ENCODE measurements around the gene HAUS7. TPM values are rescaled to one million over a fixed set of nuclear protein-coding genes. Genes with fewer than 3 reads are reported as not detected.

The HAUS7 gene
- total RNA-seq, 1 donor from 2014 or later, result 62.7 TPM

- no peaks in the 10 kb centered on the region for H3K9me3 Mint-ChIP-seq
- H3K27me3 Mint-ChIP-seq (ENCODE audit: insufficient read depth), result peaks cover 2% of the 10 kb centered on the region
- intact Hi-C loops (cut with micrococcal nuclease), result no loop called here
- no peak for DNase-seq (ENCODE audit: low spot score)
- no peak overlapping the region for H3K4me3 Mint-ChIP-seq
- no peaks in the 10 kb centered on the region for H3K4me1 Mint-ChIP-seq (ENCODE audit: low read depth)
- no peaks in the 10 kb centered on the region for H3K36me3 Mint-ChIP-seq (ENCODE audit: low read depth)
- no peak overlapping the region for H3K27ac Mint-ChIP-seq
These were observed 26.7 kb downstream of the HAUS7 start for GRCh38 chrX:153443476-153444332.

- H3K4me3 Mint-ChIP-seq, result no peak overlapping the region
- H3K9me3 Mint-ChIP-seq, result no peaks in the 10 kb centered on the region
- intact Hi-C loops (cut with micrococcal nuclease), result no loop called here
- H3K27ac Mint-ChIP-seq, result no peak overlapping the region
- H3K27me3 Mint-ChIP-seq (ENCODE audit: insufficient read depth), result peaks cover 3% of the 10 kb centered on the region
- H3K36me3 Mint-ChIP-seq (ENCODE audit: low read depth), result no peaks in the 10 kb centered on the region
- DNase-seq (ENCODE audit: low spot score), result no peak
- H3K4me1 Mint-ChIP-seq (ENCODE audit: low read depth), result no peaks in the 10 kb centered on the region
These were observed 27.9 kb downstream of the HAUS7 start for GRCh38 chrX:153442463-153442862.

- Mint-ChIP-seq H3K27ac (no peak overlapping the region), H3K36me3 (ENCODE audit: low read depth) (no peaks in the 10 kb centered on the region), H3K4me1 (ENCODE audit: low read depth) (no peaks in the 10 kb centered on the region), H3K9me3 (no peaks in the 10 kb centered on the region), H3K27me3 (ENCODE audit: insufficient read depth) (peaks cover 3% of the 10 kb centered on the region), H3K4me3 (no peak overlapping the region)
- DNase-seq (ENCODE audit: low spot score), result no peak
- intact Hi-C loops (cut with micrococcal nuclease), result no loop called here
These were observed 28.4 kb downstream of the HAUS7 start for GRCh38 chrX:153441981-153442380.

- no peak for DNase-seq (ENCODE audit: low spot score)
- no peak overlapping the region for H3K4me3 Mint-ChIP-seq
- no peak overlapping the region for H3K27ac Mint-ChIP-seq
- peaks cover 3% of the 10 kb centered on the region for H3K27me3 Mint-ChIP-seq (ENCODE audit: insufficient read depth)
- no peaks in the 10 kb centered on the region for H3K36me3 Mint-ChIP-seq (ENCODE audit: low read depth)
- intact Hi-C loops (cut with micrococcal nuclease), result no loop called here
- no peaks in the 10 kb centered on the region for H3K4me1 Mint-ChIP-seq (ENCODE audit: low read depth)
- no peaks in the 10 kb centered on the region for H3K9me3 Mint-ChIP-seq
These were observed 29.1 kb downstream of the HAUS7 start for GRCh38 chrX:153441296-153441695.

GRCh38 chrX:153440556-153441135 is 29.7 kb downstream of the HAUS7 start:
- no peak for DNase-seq (ENCODE audit: low spot score)
- Mint-ChIP-seq H3K36me3 (ENCODE audit: low read depth) (no peaks in the 10 kb centered on the region), H3K9me3 (no peaks in the 10 kb centered on the region), H3K27me3 (ENCODE audit: insufficient read depth) (peaks cover 3% of the 10 kb centered on the region), H3K27ac (no peak overlapping the region), H3K4me3 (no peak overlapping the region), H3K4me1 (ENCODE audit: low read depth) (no peaks in the 10 kb centered on the region)
- intact Hi-C loops (cut with micrococcal nuclease), result no loop called here

- no peak for DNase-seq (ENCODE audit: low spot score)
- peaks cover 3% of the 10 kb centered on the region for H3K27me3 Mint-ChIP-seq (ENCODE audit: insufficient read depth)
- H3K4me1 Mint-ChIP-seq (ENCODE audit: low read depth), result no peaks in the 10 kb centered on the region
- no peaks in the 10 kb centered on the region for H3K9me3 Mint-ChIP-seq
- no peak overlapping the region for H3K27ac Mint-ChIP-seq
- intact Hi-C loops (cut with micrococcal nuclease), result no loop called here
- H3K4me3 Mint-ChIP-seq, result no peak overlapping the region
- H3K36me3 Mint-ChIP-seq (ENCODE audit: low read depth), result no peaks in the 10 kb centered on the region
These were observed 30.4 kb downstream of the HAUS7 start for GRCh38 chrX:153439977-153440376.

- H3K4me3 Mint-ChIP-seq, result no peak overlapping the region
- intact Hi-C loops (cut with micrococcal nuclease), result no loop called here
- no peaks in the 10 kb centered on the region for H3K4me1 Mint-ChIP-seq (ENCODE audit: low read depth)
- no peaks in the 10 kb centered on the region for H3K36me3 Mint-ChIP-seq (ENCODE audit: low read depth)
- no peak for DNase-seq (ENCODE audit: low spot score)
- no peak overlapping the region for H3K27ac Mint-ChIP-seq
- no peaks in the 10 kb centered on the region for H3K9me3 Mint-ChIP-seq
- H3K27me3 Mint-ChIP-seq (ENCODE audit: insufficient read depth), result peaks cover 3% of the 10 kb centered on the region
These were observed 31.8 kb downstream of the HAUS7 start for GRCh38 chrX:153438532-153438931.

- DNase-seq (ENCODE audit: low spot score), result no peak
- H3K27ac Mint-ChIP-seq, result no peak overlapping the region
- intact Hi-C loops (cut with micrococcal nuclease), result no loop called here
- H3K9me3 Mint-ChIP-seq, result no peaks in the 10 kb centered on the region
- H3K4me3 Mint-ChIP-seq, result no peak overlapping the region
- H3K36me3 Mint-ChIP-seq (ENCODE audit: low read depth), result no peaks in the 10 kb centered on the region
- peaks cover 3% of the 10 kb centered on the region for H3K27me3 Mint-ChIP-seq (ENCODE audit: insufficient read depth)
- no peaks in the 10 kb centered on the region for H3K4me1 Mint-ChIP-seq (ENCODE audit: low read depth)
These were observed 34.5 kb downstream of the HAUS7 start for GRCh38 chrX:153435845-153436244.

- intact Hi-C loops (cut with micrococcal nuclease), result no loop called here
These were observed 35.6 kb downstream of the HAUS7 start for GRCh38 chrX:153434801-153435200.

GRCh38 chrX:153433781-153434285 is 36.5 kb downstream of the HAUS7 start:
- intact Hi-C loops (cut with micrococcal nuclease), result no loop called here
- Mint-ChIP-seq H3K27me3 (ENCODE audit: insufficient read depth) (peaks cover 2% of the 10 kb centered on the region), H3K9me3 (no peaks in the 10 kb centered on the region), H3K36me3 (ENCODE audit: low read depth) (no peaks in the 10 kb centered on the region), H3K27ac (no peak overlapping the region), H3K4me3 (no peak overlapping the region), H3K4me1 (ENCODE audit: low read depth) (no peaks in the 10 kb centered on the region)
- DNase-seq (ENCODE audit: low spot score), result no peak

More at GRCh38 chrX:153434801-153435200, 35.6 kb downstream of the HAUS7 start:
- DNase-seq (ENCODE audit: low spot score), result no peak
- Mint-ChIP-seq H3K27ac (no peak overlapping the region), H3K27me3 (ENCODE audit: insufficient read depth) (peaks cover 2% of the 10 kb centered on the region), H3K4me1 (ENCODE audit: low read depth) (no peaks in the 10 kb centered on the region), H3K4me3 (no peak overlapping the region), H3K9me3 (no peaks in the 10 kb centered on the region), H3K36me3 (ENCODE audit: low read depth) (no peaks in the 10 kb centered on the region)

GRCh38 chrX:153433161-153433680 is 37.2 kb downstream of the HAUS7 start:
- Mint-ChIP-seq H3K4me3 (no peak overlapping the region), H3K27me3 (ENCODE audit: insufficient read depth) (no peaks in the 10 kb centered on the region), H3K4me1 (ENCODE audit: low read depth) (no peaks in the 10 kb centered on the region), H3K27ac (no peak overlapping the region), H3K36me3 (ENCODE audit: low read depth) (no peaks in the 10 kb centered on the region), H3K9me3 (no peaks in the 10 kb centered on the region)
- intact Hi-C loops (cut with micrococcal nuclease), result no loop called here
- DNase-seq (ENCODE audit: low spot score), result no peak

- intact Hi-C loops (cut with micrococcal nuclease), result no loop called here
- DNase-seq (ENCODE audit: low spot score), result no peak
- H3K4me1 Mint-ChIP-seq (ENCODE audit: low read depth), result no peaks in the 10 kb centered on the region
- no peaks in the 10 kb centered on the region for H3K27me3 Mint-ChIP-seq (ENCODE audit: insufficient read depth)
- H3K27ac Mint-ChIP-seq, result no peak overlapping the region
- no peaks in the 10 kb centered on the region for H3K9me3 Mint-ChIP-seq
- H3K4me3 Mint-ChIP-seq, result no peak overlapping the region
- no peaks in the 10 kb centered on the region for H3K36me3 Mint-ChIP-seq (ENCODE audit: low read depth)
These were observed 39.6 kb downstream of the HAUS7 start for GRCh38 chrX:153430796-153431195.

- H3K9me3 Mint-ChIP-seq, result no peaks in the 10 kb centered on the region
- H3K4me1 Mint-ChIP-seq (ENCODE audit: low read depth), result no peaks in the 10 kb centered on the region
- DNase-seq (ENCODE audit: low spot score), result no peak
- no peak overlapping the region for H3K4me3 Mint-ChIP-seq
- H3K27me3 Mint-ChIP-seq (ENCODE audit: insufficient read depth), result no peaks in the 10 kb centered on the region
- intact Hi-C loops (cut with micrococcal nuclease), result no loop called here
- no peaks in the 10 kb centered on the region for H3K36me3 Mint-ChIP-seq (ENCODE audit: low read depth)
- no peak overlapping the region for H3K27ac Mint-ChIP-seq
These were observed 44.2 kb downstream of the HAUS7 start for GRCh38 chrX:153426204-153426603.

Measured in activated T-helper 1 cell treated with anti-CD3 and anti-CD28 coated beads, Interleukin-12 subunit alpha, Interleukin-12 subunit beta, Interleukin-2, Interleukin-4 antibody, amounts not matched to agents 30 ng/mL and 10 ng/mL and 1 ng/mL, durations not matched to agents 14 hours and 24 hours and 36 hours (primary cell).